ENCODE results near the gene RSBN1L.

DNA sequence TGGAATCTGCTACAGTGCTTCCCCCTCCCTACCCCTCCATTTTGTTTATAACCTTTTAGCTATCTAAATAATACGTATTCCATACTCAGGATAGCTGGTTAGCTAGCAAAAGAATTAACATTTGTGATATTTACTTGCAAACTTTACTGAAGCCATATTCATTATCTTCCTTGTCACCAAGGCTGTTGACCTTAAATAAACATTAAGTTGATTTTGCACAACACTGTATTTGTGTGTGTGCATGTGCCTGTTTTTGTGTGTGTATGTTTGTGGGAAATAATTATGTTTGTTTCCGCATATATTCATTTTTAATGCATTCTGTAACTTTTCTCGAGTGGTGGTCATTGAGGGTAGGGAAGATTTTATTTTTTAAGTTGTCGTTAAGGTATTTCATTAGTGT is 86.1 kb downstream of the RSBN1L start:
- TF ChIP-seq, protein P1, sequence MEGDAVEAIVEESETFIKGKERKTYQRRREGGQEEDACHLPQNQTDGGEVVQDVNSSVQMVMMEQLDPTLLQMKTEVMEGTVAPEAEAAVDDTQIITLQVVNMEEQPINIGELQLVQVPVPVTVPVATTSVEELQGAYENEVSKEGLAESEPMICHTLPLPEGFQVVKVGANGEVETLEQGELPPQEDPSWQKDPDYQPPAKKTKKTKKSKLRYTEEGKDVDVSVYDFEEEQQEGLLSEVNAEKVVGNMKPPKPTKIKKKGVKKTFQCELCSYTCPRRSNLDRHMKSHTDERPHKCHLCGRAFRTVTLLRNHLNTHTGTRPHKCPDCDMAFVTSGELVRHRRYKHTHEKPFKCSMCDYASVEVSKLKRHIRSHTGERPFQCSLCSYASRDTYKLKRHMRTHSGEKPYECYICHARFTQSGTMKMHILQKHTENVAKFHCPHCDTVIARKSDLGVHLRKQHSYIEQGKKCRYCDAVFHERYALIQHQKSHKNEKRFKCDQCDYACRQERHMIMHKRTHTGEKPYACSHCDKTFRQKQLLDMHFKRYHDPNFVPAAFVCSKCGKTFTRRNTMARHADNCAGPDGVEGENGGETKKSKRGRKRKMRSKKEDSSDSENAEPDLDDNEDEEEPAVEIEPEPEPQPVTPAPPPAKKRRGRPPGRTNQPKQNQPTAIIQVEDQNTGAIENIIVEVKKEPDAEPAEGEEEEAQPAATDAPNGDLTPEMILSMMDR (conservative IDR thresholded peaks at IDR 0.05 in 1 of 2, IDR thresholded peaks at IDR 0.05 in 1 of 2; ENCODE audit: low read depth in 1 of 2, low read length in 2 of 2) = no peak
- no peak for TF ChIP-seq EZH2 (IDR thresholded peaks at IDR 0.05; ENCODE audit: low read length, missing control alignments)

All from fibroblast of lung (primary cell).